ENCODE measurements around the gene PAH. TPM values are rescaled to one million over a fixed set of nuclear protein-coding genes. Genes with fewer than 3 reads are reported as not detected.

The PAH gene
- total and polyA plus RNA-seq, 2 of the 13 experiments (the other 11 are each of a cell fraction or from before 2014, with no cell fraction given): 192 to 451 TPM

GRCh38 chr12:102948941-102949352, 31.9 kb upstream of the PAH start (continued):
- no peak for TF ChIP-seq ZNF576 (CRISPR knock-in tag; IDR thresholded peaks at IDR 0.05)
- TF ChIP-seq CERS6 (CRISPR knock-in tag; IDR thresholded peaks at IDR 0.05): no peak
- 0 out of 2 replicates have a peak, but pooled peaks have one; percentile 38 for TF ChIP-seq ZNF33B (CRISPR knock-in tag; IDR thresholded peaks at IDR 0.05)
- no peak for TF ChIP-seq PREB (CRISPR knock-in tag; IDR thresholded peaks at IDR 0.05)
- TF ChIP-seq SMC3 (IDR thresholded peaks at IDR 0.05; ENCODE audit: low read length): peak; percentile 75
- no peak for TF ChIP-seq GTF3A (CRISPR knock-in tag; conservative IDR thresholded peaks at IDR 0.05)
- TF ChIP-seq PHF20 (CRISPR knock-in tag; IDR thresholded peaks at IDR 0.05): no peak
- TF ChIP-seq RFX5 (IDR thresholded peaks at IDR 0.05; ENCODE audit: low read depth, low read length): no peak
- TF ChIP-seq ZNF281 (CRISPR knock-in tag; IDR thresholded peaks at IDR 0.05; ENCODE audit: borderline replicate concordance): no peak

Measured in HepG2 (cell line).